ENCODE results near the gene MBD5. TPM values are rescaled to one million over a fixed set of nuclear protein-coding genes. Genes with fewer than 3 reads are reported as not detected.

MBD5 gene
- total and polyA plus RNA-seq, 2 donors (not counting 1 experiment from before 2014, with no cell fraction given), result 10.9 to 69.7 TPM

- no peaks in the 10 kb centered on the region for H3K79me2 ChIP-seq (ENCODE audit: control insufficient read depth, insufficient read depth, low read length)
- H3K4me1 Mint-ChIP-seq, result no peaks in the 10 kb centered on the region
- H3K9me3 ChIP-seq (ENCODE audit: control extremely low read depth in 1 of 3, control insufficient read depth in 2 of 3, insufficient read depth in 1 of 3, low read length in 2 of 3), result peaks cover 0 to 2% (median 0%) of the 10 kb centered on the region in 3 donors
- no peak overlapping the region for H2AFZ ChIP-seq (ENCODE audit: insufficient read depth, low read depth, low read length, poor library complexity, severe bottlenecking)
- H3K4me3 Mint-ChIP-seq, result no peak overlapping the region
- no peaks in the 10 kb centered on the region for H3K36me3 ChIP-seq (replicated peaks in 1 of 2; ENCODE audit: control extremely low read depth in 1 of 2, control insufficient read depth in 1 of 2, extremely low read depth in 1 of 2, insufficient read depth in 2 of 2, low read length in 1 of 2)
- intact Hi-C loops (cut with micrococcal nuclease), result loop anchor here (10.0 kb wide), 1 partner anchor 212 kb away; no protein-coding TSS in a partner anchor
- TF ChIP-seq EZH2 (IDR thresholded peaks at IDR 0.05; ENCODE audit: borderline replicate concordance, insufficient read depth, low read depth, low read length, poor library complexity, severe bottlenecking), result no peak
- TF ChIP-seq CTCF (IDR thresholded peaks at IDR 0.05), result no peak
- H4K20me1 ChIP-seq (ENCODE audit: control insufficient read depth, insufficient read depth, low read length, poor library complexity, severe bottlenecking), result no peaks in the 10 kb centered on the region
- H3K27ac Mint-ChIP-seq, result no peak overlapping the region
- WGBS (ENCODE audit: insufficient coverage), result no CpG with 5 or more reads among the region's 2 CpGs
- H3K27me3 Mint-ChIP-seq, result no peaks in the 10 kb centered on the region
- DNase-seq (no peak), ATAC-seq (ENCODE audit: low read depth) (no peak)
- ChIA-PET CTCF (no interaction called here), POLR2A (no interaction called here)
- H3K4me3 ChIP-seq (ENCODE audit: control extremely low read depth in 1 of 5, extremely low read depth in 1 of 5, insufficient read depth in 1 of 5, low read depth in 2 of 5, low read length in 4 of 5), result no peak overlapping the region
- peaks cover 4% of the 10 kb centered on the region for H3K9me3 Mint-ChIP-seq (ENCODE audit: insufficient read depth)
- H3K4me1 ChIP-seq (ENCODE audit: control insufficient read depth in 2 of 2, insufficient read depth in 2 of 2, low read length in 2 of 2), result no peaks in the 10 kb centered on the region
- H3K4me2 ChIP-seq (replicated peaks; ENCODE audit: low read depth, low read length, poor library complexity, severe bottlenecking), result no peak overlapping the region
- H3K9ac ChIP-seq (ENCODE audit: low read length), result no peak overlapping the region
- no peak overlapping the region for H3K27ac ChIP-seq (ENCODE audit: low read length in 2 of 2)
- no peaks in the 10 kb centered on the region for H3K27me3 ChIP-seq (replicated peaks in 1 of 4; ENCODE audit: control extremely low read depth in 1 of 4, control insufficient read depth in 3 of 4, insufficient read depth in 4 of 4, low read length in 3 of 4)
These were observed 186.2 kb downstream of the MBD5 start for GRCh38 chr2:148207111-148207510.

- CTCF ChIA-PET, result no interaction called here
- no peak overlapping the region for H3K4me2 ChIP-seq (replicated peaks; ENCODE audit: low read depth, low read length, poor library complexity, severe bottlenecking)
- H3K27me3 ChIP-seq (replicated peaks in 1 of 4; ENCODE audit: control extremely low read depth in 1 of 4, control insufficient read depth in 3 of 4, insufficient read depth in 4 of 4, low read length in 3 of 4), result no peaks in the 10 kb centered on the region
- no peak overlapping the region for H2AFZ ChIP-seq (ENCODE audit: insufficient read depth, low read depth, low read length, poor library complexity, severe bottlenecking)
- no peaks in the 10 kb centered on the region for H3K79me2 ChIP-seq (ENCODE audit: control insufficient read depth, insufficient read depth, low read length)
- no peak overlapping the region for H3K4me3 Mint-ChIP-seq
- H3K9me3 ChIP-seq (ENCODE audit: control extremely low read depth in 1 of 3, control insufficient read depth in 2 of 3, insufficient read depth in 1 of 3, low read length in 2 of 3), result peaks cover 0 to 2% (median 0%) of the 10 kb centered on the region in 3 donors
- H4K20me1 ChIP-seq (ENCODE audit: control insufficient read depth, insufficient read depth, low read length, poor library complexity, severe bottlenecking), result no peaks in the 10 kb centered on the region
- no peak for ATAC-seq (ENCODE audit: low read depth)
- H3K4me3 ChIP-seq (ENCODE audit: control extremely low read depth in 1 of 5, extremely low read depth in 1 of 5, insufficient read depth in 1 of 5, low read depth in 2 of 5, low read length in 4 of 5), result no peak overlapping the region
- POLR2A ChIA-PET, result no interaction called here
- no peak overlapping the region for H3K9ac ChIP-seq (ENCODE audit: low read length)
- H3K4me1 Mint-ChIP-seq, result no peaks in the 10 kb centered on the region
- TF ChIP-seq EZH2 (IDR thresholded peaks at IDR 0.05; ENCODE audit: borderline replicate concordance, insufficient read depth, low read depth, low read length, poor library complexity, severe bottlenecking) (no peak), CTCF (IDR thresholded peaks at IDR 0.05) (no peak)
- 100% methylated on average over 1 of the region's 2 CpGs for WGBS (ENCODE audit: insufficient coverage)
- no peak overlapping the region for H3K27ac ChIP-seq (ENCODE audit: low read length in 2 of 2)
- peaks cover 4% of the 10 kb centered on the region for H3K9me3 Mint-ChIP-seq (ENCODE audit: insufficient read depth)
- no peaks in the 10 kb centered on the region for H3K4me1 ChIP-seq (ENCODE audit: control insufficient read depth in 2 of 2, insufficient read depth in 2 of 2, low read length in 2 of 2)
- intact Hi-C loops (cut with micrococcal nuclease), result loop anchor here (10.0 kb wide), 1 partner anchor 215 kb away; no protein-coding TSS in a partner anchor
- no peaks in the 10 kb centered on the region for H3K27me3 Mint-ChIP-seq
- H3K27ac Mint-ChIP-seq, result no peak overlapping the region
- no peak for DNase-seq
- no peaks in the 10 kb centered on the region for H3K36me3 ChIP-seq (replicated peaks in 1 of 2; ENCODE audit: control extremely low read depth in 1 of 2, control insufficient read depth in 1 of 2, extremely low read depth in 1 of 2, insufficient read depth in 2 of 2, low read length in 1 of 2)
These were observed 188.7 kb downstream of the MBD5 start for GRCh38 chr2:148209603-148210002.
